Duodenal mucosa (tissue), 2 donors: Measurements from ENCODE around the gene HIGD2B.
"Not testable (repeated sequence)": the region's sequence is repeated elsewhere in the genome, so short reads cannot be mapped to it uniquely, and the experiment has no call there.

ENCODE experiments used
- H3K27ac ChIP-seq: one replicate; pipeline ENCODE4 v1.7.0; 2013; ENCODE audit warnings: low read depth, low read length
- H3K27me3 ChIP-seq, 2 donors: one replicate each; pipeline ENCODE4 v1.7.0; 2013; ENCODE audit warnings: low read length in 2 of 2, control low read depth in 1 of 2; ENCODE audit not compliant: insufficient read depth in 2 of 2, control insufficient read depth in 1 of 2
- H3K36me3 ChIP-seq, 2 donors: one replicate each; pipeline ENCODE4 v1.7.0; 2013; ENCODE audit warnings: low read length in 2 of 2, control low read depth in 1 of 2; ENCODE audit not compliant: insufficient read depth in 2 of 2, control insufficient read depth in 1 of 2
- H3K4me1 ChIP-seq, 2 donors: one replicate each; pipeline ENCODE4 v1.7.0; 2013; ENCODE audit warnings: low read length in 2 of 2, control low read depth in 1 of 2; ENCODE audit not compliant: insufficient read depth in 2 of 2, control insufficient read depth in 1 of 2
- H3K4me3 ChIP-seq, 2 donors: one replicate each; pipeline ENCODE4 v1.7.0; 2013; ENCODE audit warnings: low read length in 2 of 2, low read depth in 1 of 2
- H3K9ac ChIP-seq, 2 donors: one replicate each; pipeline ENCODE4 v1.7.0; 2013; ENCODE audit warnings: low read length in 2 of 2, low read depth in 1 of 2
- H3K9me3 ChIP-seq, 2 donors: one replicate each; pipeline ENCODE4 v1.7.0; 2013; ENCODE audit warnings: low read length in 2 of 2, control low read depth in 1 of 2; ENCODE audit not compliant: control insufficient read depth in 1 of 2

The HIGD2B gene

DNA sequence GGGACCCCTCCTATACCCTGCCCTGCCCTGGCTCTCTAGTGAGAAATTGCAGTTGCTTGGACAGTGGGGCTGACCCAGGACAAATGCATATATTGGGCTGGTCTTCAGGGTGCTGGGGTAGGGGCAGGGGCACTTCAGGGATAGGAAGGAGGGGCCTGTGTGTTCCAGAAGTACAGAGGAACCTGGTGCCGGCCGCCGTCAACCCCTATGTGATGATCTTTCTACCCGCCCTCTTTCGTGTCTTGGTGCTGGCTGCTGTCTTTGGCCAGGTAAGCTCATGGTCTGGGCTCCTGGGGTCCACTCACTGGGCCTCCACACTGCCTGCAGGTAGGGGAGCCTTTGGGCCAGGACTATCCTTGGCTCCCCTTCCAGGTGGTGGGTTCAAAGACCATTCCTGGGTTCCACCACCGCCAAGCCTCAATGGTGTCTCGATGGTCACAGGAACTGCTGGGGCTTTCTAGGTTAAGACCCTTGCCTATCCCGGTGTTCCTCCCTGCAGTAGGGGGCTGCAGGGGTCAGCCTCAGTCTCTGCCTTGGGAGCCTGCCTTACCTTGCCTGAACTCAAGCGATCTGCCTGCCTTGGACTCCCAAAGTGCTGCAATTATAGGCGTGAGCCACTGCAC is 37.2 kb downstream of the HIGD2B start:
- not testable (repeated sequence) for H3K4me3 ChIP-seq, H3K27me3 ChIP-seq, H3K9ac ChIP-seq, H3K27ac ChIP-seq, H3K36me3 ChIP-seq, H3K9me3 ChIP-seq, H3K4me1 ChIP-seq

DNA sequence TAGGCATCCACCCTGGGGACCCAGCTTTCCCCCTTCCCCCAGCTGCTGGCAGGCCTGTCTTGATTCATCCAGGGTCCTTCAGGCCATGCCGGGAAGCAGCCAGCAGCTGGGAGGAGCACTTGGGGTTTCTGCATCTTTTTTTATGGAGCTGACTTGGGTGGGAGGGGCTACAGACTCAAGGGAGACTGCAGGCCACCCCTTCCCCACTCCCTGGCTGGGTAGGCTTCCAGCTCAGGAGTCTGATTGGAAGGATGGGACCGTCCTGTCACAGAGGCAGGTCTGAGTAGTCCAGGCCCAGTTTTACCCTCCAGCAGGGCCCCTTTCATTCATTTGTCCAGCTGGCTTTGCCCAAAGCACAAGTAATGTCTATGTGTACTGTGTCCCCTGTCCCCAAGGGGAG is 43.7 kb downstream of the HIGD2B start:
- not testable (repeated sequence) for H3K4me1 ChIP-seq, H3K9ac ChIP-seq, H3K27ac ChIP-seq, H3K27me3 ChIP-seq, H3K9me3 ChIP-seq, H3K36me3 ChIP-seq, H3K4me3 ChIP-seq

DNA sequence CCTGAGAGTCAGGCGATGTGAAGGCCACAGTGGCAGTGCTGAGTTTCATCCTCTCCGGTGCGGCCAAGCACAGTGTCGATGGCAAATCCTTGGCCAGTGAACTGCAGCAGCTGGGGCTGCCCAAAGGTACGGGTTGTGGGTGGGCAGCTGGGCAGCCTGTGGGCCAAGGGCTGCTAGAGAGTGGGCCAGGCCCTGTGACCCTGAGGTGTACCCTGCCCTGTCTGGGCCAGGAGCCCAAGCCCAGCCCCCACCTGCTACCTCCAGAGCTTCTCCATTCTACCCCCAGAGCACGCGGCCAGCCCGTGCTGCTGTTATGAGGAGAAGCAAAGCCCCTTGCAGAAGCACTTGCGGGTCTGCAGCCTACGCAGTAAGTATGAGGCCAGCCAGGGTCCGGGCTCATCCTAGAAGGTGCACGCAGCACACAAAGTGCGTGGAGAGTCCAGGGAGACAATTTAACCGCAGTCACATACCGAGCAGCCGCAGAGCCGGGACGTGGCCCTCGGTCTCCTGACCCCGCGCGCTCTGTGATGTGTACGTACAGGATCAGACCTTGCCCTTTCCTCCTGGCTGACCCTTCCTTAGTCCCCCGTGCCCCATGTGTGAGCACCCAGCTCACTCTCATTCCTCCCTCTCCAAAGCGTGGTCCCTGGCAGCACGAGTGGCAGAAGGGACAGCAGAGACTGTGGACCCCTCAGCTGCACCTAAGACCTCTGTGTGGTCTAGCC is 46.1 kb downstream of the HIGD2B start:
- H3K9me3 ChIP-seq, H3K4me3 ChIP-seq, H3K36me3 ChIP-seq, H3K27me3 ChIP-seq, H3K4me1 ChIP-seq, H3K9ac ChIP-seq, H3K27ac ChIP-seq: not testable (repeated sequence)

DNA sequence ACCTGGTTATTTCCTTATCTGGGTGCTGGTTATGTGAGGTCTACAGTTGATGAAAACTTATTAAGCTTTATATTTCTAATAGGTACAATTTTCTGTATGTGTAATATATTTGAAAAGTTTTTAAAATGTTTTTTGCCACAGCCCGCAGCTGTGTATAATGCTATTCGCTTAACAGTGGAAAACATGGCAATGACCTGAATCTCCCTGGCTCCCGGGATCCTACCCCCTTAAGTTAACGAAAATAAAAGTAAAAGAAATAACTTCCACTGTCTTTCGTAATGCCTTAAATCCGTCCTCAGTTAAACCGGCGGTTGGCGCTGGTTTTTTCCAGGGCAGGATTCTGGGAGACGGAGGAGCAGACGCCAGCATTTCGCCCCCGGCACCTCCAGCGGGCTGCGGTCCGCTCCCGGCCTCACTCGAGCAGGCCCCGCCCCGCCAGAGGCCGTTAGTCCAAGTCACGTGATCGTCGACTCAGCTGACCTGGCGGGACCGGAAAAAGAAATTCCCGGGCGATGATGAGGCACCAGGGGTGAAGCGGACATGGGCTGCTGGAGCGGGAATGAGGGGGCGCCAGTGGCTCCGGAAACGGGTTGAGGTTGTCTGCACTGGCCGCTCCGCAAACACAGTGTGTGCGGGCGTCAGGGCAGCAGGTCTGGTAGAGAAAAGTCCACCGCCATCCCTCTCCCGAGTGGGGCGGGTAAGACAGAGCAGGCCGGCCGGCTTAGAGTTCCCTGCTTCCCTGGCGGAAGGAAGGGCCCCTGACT is 49.3 kb downstream of the HIGD2B start:
- not testable (repeated sequence) for H3K27ac ChIP-seq, H3K4me1 ChIP-seq, H3K27me3 ChIP-seq, H3K9ac ChIP-seq, H3K36me3 ChIP-seq, H3K4me3 ChIP-seq, H3K9me3 ChIP-seq

DNA sequence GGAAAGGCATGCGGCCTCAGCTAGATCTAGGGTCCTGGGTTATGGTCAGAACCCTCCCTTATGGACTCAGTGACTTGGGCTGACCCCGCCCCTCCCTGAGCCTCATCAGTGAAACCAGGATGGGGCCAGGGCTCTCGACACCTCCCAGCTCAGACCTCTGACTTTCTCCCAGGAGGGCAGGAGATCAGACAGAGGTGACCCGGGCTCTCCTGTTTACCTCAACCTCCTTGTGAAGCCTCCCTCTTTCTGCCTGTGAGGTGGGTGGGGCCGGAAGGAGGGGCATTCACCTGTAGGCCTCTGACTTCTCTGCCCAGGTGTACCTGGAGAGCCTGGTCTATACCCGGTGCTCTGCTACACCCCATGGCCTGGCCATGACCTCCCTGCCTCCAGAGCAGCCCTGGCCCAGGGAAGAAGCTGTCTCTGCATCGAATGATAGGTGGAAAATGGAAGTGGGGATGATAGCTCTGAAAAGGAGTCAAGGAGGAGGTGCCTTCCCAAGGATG is 56.9 kb downstream of the HIGD2B start:
- not testable (repeated sequence) for H3K27me3 ChIP-seq, H3K4me3 ChIP-seq, H3K27ac ChIP-seq, H3K36me3 ChIP-seq, H3K4me1 ChIP-seq, H3K9ac ChIP-seq, H3K9me3 ChIP-seq

GRCh38 chr15:72628249-72629067 is 57.5 kb downstream of the HIGD2B start:
- H3K36me3 ChIP-seq, H3K4me1 ChIP-seq, H3K9ac ChIP-seq, H3K4me3 ChIP-seq, H3K27ac ChIP-seq, H3K27me3 ChIP-seq, H3K9me3 ChIP-seq: not testable (repeated sequence)

DNA sequence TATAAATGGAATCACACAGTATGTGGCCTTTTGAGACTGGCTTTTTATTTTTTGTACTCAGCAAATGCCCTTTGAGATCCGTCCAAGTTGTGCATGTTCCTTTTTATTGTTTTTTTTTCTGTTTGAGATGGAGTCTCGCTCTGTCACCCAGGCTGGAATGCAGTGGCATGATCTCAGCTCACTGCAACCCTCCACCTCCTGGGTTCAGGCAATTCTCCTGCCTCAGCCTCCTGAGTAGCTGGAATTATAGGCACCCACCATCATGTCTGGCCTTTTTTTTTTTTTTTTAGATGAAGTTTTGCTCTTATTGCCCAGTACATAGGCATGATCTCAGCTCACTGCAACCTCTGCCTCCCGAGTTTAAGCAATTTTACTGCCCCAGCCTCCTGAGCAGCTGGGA is 59.8 kb downstream of the HIGD2B start:
- not testable (repeated sequence) for H3K27ac ChIP-seq, H3K27me3 ChIP-seq, H3K9me3 ChIP-seq, H3K4me3 ChIP-seq, H3K4me1 ChIP-seq, H3K36me3 ChIP-seq, H3K9ac ChIP-seq
